Fibroblast of pulmonary artery (primary cell): ENCODE measurements around the gene TNFSF8.

ENCODE experiments used
- DNase-seq: peaks from one replicate; pipeline ENCODE4 v3.0.0-alpha.2; 2010; ENCODE audit warnings: low read depth
- H3K4me3 ChIP-seq: replicated peaks from 2 replicates; pipeline ENCODE4 v1.5.1; 2011; ENCODE audit warnings: low read depth, mild to moderate bottlenecking, control low read depth, low read length, moderate library complexity
- TF ChIP-seq, protein P1 (sequence below): IDR thresholded peaks from 2 replicates; pipeline ENCODE4 v1.5.1; 2011; ENCODE audit warnings: mild to moderate bottlenecking, control low read depth, low read length, inconsistent platforms; ENCODE audit errors: missing control alignments

The TNFSF8 gene

DNA sequence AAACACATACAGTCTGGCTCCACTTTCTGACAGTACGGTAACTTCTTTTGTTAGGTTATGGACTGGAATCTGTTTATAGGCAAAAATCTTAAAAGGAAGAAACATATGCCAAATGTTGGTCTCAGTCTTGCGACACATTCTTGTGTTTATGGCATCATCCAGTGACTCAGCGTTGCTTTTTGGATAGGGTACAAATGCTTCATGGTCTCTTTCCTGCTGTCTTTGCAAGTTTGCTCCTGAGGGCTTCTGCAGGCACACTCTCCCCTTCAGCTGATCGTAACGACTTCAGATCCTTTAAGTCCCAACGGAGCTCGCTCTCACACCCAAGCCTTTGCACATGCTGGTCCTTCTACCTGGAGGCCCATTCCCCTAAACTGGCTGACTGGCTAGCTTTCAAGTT lies 23.6 kb upstream of the TNFSF8 start:
- DNase-seq = peak; percentile 88
- TF ChIP-seq, protein P1, sequence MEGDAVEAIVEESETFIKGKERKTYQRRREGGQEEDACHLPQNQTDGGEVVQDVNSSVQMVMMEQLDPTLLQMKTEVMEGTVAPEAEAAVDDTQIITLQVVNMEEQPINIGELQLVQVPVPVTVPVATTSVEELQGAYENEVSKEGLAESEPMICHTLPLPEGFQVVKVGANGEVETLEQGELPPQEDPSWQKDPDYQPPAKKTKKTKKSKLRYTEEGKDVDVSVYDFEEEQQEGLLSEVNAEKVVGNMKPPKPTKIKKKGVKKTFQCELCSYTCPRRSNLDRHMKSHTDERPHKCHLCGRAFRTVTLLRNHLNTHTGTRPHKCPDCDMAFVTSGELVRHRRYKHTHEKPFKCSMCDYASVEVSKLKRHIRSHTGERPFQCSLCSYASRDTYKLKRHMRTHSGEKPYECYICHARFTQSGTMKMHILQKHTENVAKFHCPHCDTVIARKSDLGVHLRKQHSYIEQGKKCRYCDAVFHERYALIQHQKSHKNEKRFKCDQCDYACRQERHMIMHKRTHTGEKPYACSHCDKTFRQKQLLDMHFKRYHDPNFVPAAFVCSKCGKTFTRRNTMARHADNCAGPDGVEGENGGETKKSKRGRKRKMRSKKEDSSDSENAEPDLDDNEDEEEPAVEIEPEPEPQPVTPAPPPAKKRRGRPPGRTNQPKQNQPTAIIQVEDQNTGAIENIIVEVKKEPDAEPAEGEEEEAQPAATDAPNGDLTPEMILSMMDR = no peak
- no peak overlapping the region for H3K4me3 ChIP-seq

DNA sequence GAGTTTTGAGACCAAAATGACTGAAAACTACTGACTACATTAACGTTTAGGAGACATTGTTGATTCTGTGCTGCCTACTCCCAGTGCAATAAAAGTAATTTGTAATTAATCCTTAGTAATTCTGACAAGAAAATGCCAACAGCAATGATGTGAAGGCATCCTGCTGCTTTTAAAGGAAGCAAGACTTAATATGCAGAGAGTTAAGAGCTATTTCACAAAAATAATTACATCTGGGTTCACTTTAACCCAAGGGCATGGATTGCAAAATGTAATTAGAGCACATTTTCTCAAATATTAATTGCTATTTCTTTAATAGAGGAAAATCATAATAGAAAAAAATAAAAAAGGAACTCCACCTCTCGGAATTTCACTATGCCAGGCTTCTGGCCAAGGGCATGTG lies 22.7 kb upstream of the TNFSF8 start:
- H3K4me3 ChIP-seq = no peak overlapping the region
- no peak for DNase-seq

GRCh38 chr9:114950761-114951160 lies 20.4 kb upstream of the TNFSF8 start:
- TF ChIP-seq, protein P1 = no peak
- DNase-seq = no peak
- H3K4me3 ChIP-seq = no peak overlapping the region

More for the DNA sequence above, 22.7 kb upstream of the TNFSF8 start:
- TF ChIP-seq, protein P1 = no peak

DNA sequence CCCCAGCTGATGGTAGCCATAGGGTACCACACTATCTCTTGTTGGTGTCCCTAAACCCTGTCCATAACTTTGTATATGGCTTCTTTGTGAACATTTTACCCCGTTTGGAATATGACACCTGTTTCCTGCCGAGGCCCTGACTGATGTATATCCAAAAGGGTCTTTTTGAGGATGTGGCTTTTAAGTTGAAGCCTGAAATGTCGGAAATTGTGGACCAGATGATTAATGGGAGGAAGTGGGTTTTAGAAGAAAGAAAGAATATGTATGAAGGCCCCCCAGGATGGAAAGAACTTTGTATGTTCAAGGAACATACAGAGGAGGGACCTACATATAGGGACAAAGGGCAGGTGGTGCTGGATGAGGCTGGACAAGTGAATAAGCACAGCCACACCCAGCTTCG lies 16.7 kb upstream of the TNFSF8 start:
- TF ChIP-seq, protein P1 = no peak
- no peak for DNase-seq

DNA sequence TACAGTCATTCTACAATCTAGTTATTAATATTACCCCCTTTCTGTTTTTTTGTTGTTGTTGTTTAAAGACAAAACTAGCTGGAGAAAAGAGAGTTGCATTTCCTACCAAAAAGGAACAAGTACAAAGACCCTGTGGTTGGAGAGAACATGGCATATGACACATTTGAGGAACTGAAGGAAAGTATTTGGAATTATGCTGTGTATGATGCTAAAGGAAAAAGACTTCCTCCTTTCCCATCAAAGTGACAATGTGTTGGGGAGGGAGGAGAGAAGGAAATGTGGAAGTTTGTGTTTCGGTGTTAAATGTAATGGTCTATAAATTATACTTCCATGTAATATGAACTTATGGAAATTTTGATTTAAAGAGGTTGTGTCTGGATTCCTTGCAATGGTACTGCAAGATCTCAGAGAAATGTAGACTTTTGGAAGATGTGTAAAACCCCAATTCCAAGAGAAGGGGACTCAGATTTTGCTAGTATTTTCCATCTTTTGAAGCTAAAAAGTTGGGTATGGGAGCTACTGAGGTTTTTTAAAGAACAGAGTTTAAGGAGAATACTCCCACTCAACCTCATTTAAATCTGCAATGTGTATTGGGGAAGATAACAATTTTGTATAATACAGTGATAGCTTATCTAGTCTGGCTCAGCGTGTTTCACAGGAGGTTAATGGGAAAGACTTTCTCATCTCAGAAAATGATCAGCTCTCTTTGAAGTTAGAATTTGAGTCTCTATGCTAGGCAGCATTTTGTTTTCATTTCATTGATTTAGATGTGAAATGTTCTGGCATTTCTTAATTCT lies 15.4 kb upstream of the TNFSF8 start:
- TF ChIP-seq, protein P1 = no peak
- H3K4me3 ChIP-seq = no peak overlapping the region
- no peak for DNase-seq

More for the DNA sequence above, 16.7 kb upstream of the TNFSF8 start:
- no peak overlapping the region for H3K4me3 ChIP-seq

GRCh38 chr9:114941376-114941775 lies 11.0 kb upstream of the TNFSF8 start:
- DNase-seq = no peak
- TF ChIP-seq, protein P1 = no peak
- H3K4me3 ChIP-seq = no peak overlapping the region
